Parathyroid adenoma (tissue), 2 donors: ENCODE data around the gene PAIP1.

Experiments used
- H2AFZ ChIP-seq: fragments of 300-600 bp; sonication (generic); one replicate; pipeline ENCODE4 v1.7.0; 2017; ENCODE audit warnings: antibody characterized with exemption, mild to moderate bottlenecking
- H3K27ac ChIP-seq: fragments of 300-600 bp; sonication (generic); one replicate; pipeline ENCODE4 v1.7.0; 2017
- H3K27me3 ChIP-seq: fragments of 300-600 bp; sonication (generic); one replicate; pipeline ENCODE4 v1.7.0; 2017; ENCODE audit warnings: low read length; ENCODE audit not compliant: control insufficient read depth, insufficient read depth
- H3K36me3 ChIP-seq: fragments of 300-600 bp; sonication (generic); one replicate; pipeline ENCODE4 v1.7.0; 2017; ENCODE audit warnings: low read length; ENCODE audit not compliant: control insufficient read depth, insufficient read depth
- H3K4me1 ChIP-seq: fragments of 300-600 bp; sonication (generic); one replicate; pipeline ENCODE4 v1.7.0; 2017; ENCODE audit warnings: control low read depth
- H3K4me2 ChIP-seq: fragments of 300-600 bp; sonication (generic); one replicate; pipeline ENCODE4 v1.7.0; 2017; ENCODE audit warnings: low read length
- H3K4me3 ChIP-seq: fragments of 300-600 bp; sonication (generic); one replicate; pipeline ENCODE4 v1.7.0; 2017; ENCODE audit warnings: low read depth, low read length
- H3K79me2 ChIP-seq: fragments of 300-600 bp; sonication (generic); one replicate; pipeline ENCODE4 v1.7.0; 2017; ENCODE audit warnings: control low read depth
- H3K9ac ChIP-seq: fragments of 300-600 bp; sonication (generic); one replicate; pipeline ENCODE4 v1.7.0; 2017; ENCODE audit warnings: mild to moderate bottlenecking
- H3K9me3 ChIP-seq: fragments of 300-600 bp; sonication (generic); one replicate; pipeline ENCODE4 v1.7.0; 2017; ENCODE audit warnings: low read length; ENCODE audit not compliant: control insufficient read depth
- CTCF ChIP-seq: fragments of 300-600 bp; sonication (generic); IDR thresholded peaks from one replicate; pipeline ENCODE4 v1.7.0; 2017; ENCODE audit warnings: antibody characterized with exemption, mild to moderate bottlenecking
- donor health status: primary hyperparathyroidism.

Gene PAIP1

GRCh38 chr5:43497311-43498104 lies 59.4 kb downstream of the PAIP1 start:
- Histone ChIP-seq H3K9ac (no peak overlapping the region), H3K27me3 (no peaks in the 10 kb centered on the region), H3K4me1 (no peaks in the 10 kb centered on the region), H3K4me3 (no peak overlapping the region), H3K4me2 (no peak overlapping the region), H3K27ac (no peak overlapping the region), H3K79me2 (no peaks in the 10 kb centered on the region), H3K9me3 (no peaks in the 10 kb centered on the region), H3K36me3 (no peaks in the 10 kb centered on the region), H2AFZ (no peak overlapping the region)
- no peak for TF ChIP-seq CTCF

- H3K27ac ChIP-seq: no peak overlapping the region
- H3K27me3 ChIP-seq: no peaks in the 10 kb centered on the region
- H3K4me1 ChIP-seq: no peaks in the 10 kb centered on the region
- no peak for TF ChIP-seq CTCF
- no peaks in the 10 kb centered on the region for H3K36me3 ChIP-seq
- H3K9me3 ChIP-seq: no peaks in the 10 kb centered on the region
- H3K79me2 ChIP-seq: no peaks in the 10 kb centered on the region
- H3K9ac ChIP-seq: no peak overlapping the region
- H3K4me2 ChIP-seq: no peak overlapping the region
- no peak overlapping the region for H2AFZ ChIP-seq
- no peak overlapping the region for H3K4me3 ChIP-seq
Measured at GRCh38 chr5:43491326-43491725, 65.6 kb downstream of the PAIP1 start.

GRCh38 chr5:43486353-43486752 lies 70.5 kb downstream of the PAIP1 start:
- no peaks in the 10 kb centered on the region for H3K79me2 ChIP-seq
- no peaks in the 10 kb centered on the region for H3K9me3 ChIP-seq
- no peak overlapping the region for H3K4me3 ChIP-seq
- no peaks in the 10 kb centered on the region for H3K27me3 ChIP-seq
- TF ChIP-seq CTCF: no peak
- no peak overlapping the region for H3K9ac ChIP-seq
- no peak overlapping the region for H2AFZ ChIP-seq
- H3K27ac ChIP-seq: no peak overlapping the region
- H3K36me3 ChIP-seq: no peaks in the 10 kb centered on the region
- H3K4me1 ChIP-seq: peaks cover 10% of the 10 kb centered on the region
- H3K4me2 ChIP-seq: no peak overlapping the region

GRCh38 chr5:43485406-43485805 lies 71.5 kb downstream of the PAIP1 start:
- Histone ChIP-seq H3K79me2 (no peaks in the 10 kb centered on the region), H3K4me3 (no peak overlapping the region), H3K27ac (no peak overlapping the region), H2AFZ (peak overlapping the region; percentile 91), H3K9me3 (no peaks in the 10 kb centered on the region), H3K4me2 (no peak overlapping the region), H3K4me1 (peaks cover 10% of the 10 kb centered on the region), H3K36me3 (no peaks in the 10 kb centered on the region), H3K27me3 (no peaks in the 10 kb centered on the region), H3K9ac (no peak overlapping the region)
- TF ChIP-seq CTCF: no peak
